GM19324 (cell line): ENCODE measurements around the gene MMP15.
"Not testable (repeated sequence)": the region's sequence is repeated elsewhere in the genome, so short reads cannot be mapped to it uniquely, and the experiment has no call there.

Source experiments
- ATAC-seq: cut with Tn5 transposase; IDR thresholded peaks from one replicate; pipeline ENCODE4 v1.9.1; 2021; ENCODE audit warnings: mild to moderate bottlenecking, moderate library complexity; ENCODE audit not compliant: unreplicated experiment, low FRiP score

The MMP15 gene

GRCh38 chr16:58025351-58026138, at the start of gene MMP15:
Gene MMP15, plus strand, starts transcription at chr16:58025754. Its CDS starts 597 bp downstream, at chr16:58026351.
- no peak for ATAC-seq

- no peak for ATAC-seq
Measured at GRCh38 chr16:57976331-57976796, 49.2 kb upstream of the MMP15 start.

- no peak for ATAC-seq
Measured at GRCh38 chr16:57977418-57978069, 48.0 kb upstream of the MMP15 start.

- ATAC-seq: not testable (repeated sequence)
Measured at GRCh38 chr16:57978070-57978465, 47.5 kb upstream of the MMP15 start.

GRCh38 chr16:57979006-57979585, 46.5 kb upstream of the MMP15 start:
- no peak for ATAC-seq

GRCh38 chr16:57981636-57982035, 43.9 kb upstream of the MMP15 start:
- ATAC-seq: no peak

- no peak for ATAC-seq
Measured at GRCh38 chr16:57982385-57982784, 43.2 kb upstream of the MMP15 start.

- ATAC-seq: peak; percentile 78
Measured at GRCh38 chr16:57984443-57985203, 40.9 kb upstream of the MMP15 start.

- ATAC-seq: no peak
Measured at GRCh38 chr16:57985204-57986181, 40.1 kb upstream of the MMP15 start.

GRCh38 chr16:57986196-57986595, 39.4 kb upstream of the MMP15 start:
- ATAC-seq: no peak

- ATAC-seq: no peak
Measured at GRCh38 chr16:57987441-57988177, 37.9 kb upstream of the MMP15 start.

- no peak for ATAC-seq
Measured at GRCh38 chr16:57988929-57989328, 36.6 kb upstream of the MMP15 start.

GRCh38 chr16:57991551-57992059, 33.9 kb upstream of the MMP15 start:
- ATAC-seq: no peak

- ATAC-seq: no peak
Measured at GRCh38 chr16:57992084-57992483, 33.5 kb upstream of the MMP15 start.

GRCh38 chr16:57993438-57993837, 32.1 kb upstream of the MMP15 start:
- ATAC-seq: no peak

GRCh38 chr16:57993897-57994296, 31.7 kb upstream of the MMP15 start:
- ATAC-seq: no peak

- ATAC-seq: no peak
Measured at GRCh38 chr16:57994361-57994760, 31.2 kb upstream of the MMP15 start.

GRCh38 chr16:57994778-57995177, 30.8 kb upstream of the MMP15 start:
- no peak for ATAC-seq
